ENCODE data around the gene CWC27.

CWC27 gene

GRCh38 chr5:65047948-65048690 lies 279.4 kb downstream of the CWC27 start:
- DNase-seq (ENCODE audit: low read depth): no peak
- TF ChIP-seq CTCF (conservative IDR thresholded peaks at IDR 0.05; ENCODE audit: low read depth, low read length): no peak
- no peak overlapping the region for H3K4me3 ChIP-seq (ENCODE audit: low read depth, low read length)

- no peak for TF ChIP-seq CTCF (conservative IDR thresholded peaks at IDR 0.05; ENCODE audit: low read depth, low read length)
- DNase-seq (ENCODE audit: low read depth): no peak
- no peak overlapping the region for H3K4me3 ChIP-seq (ENCODE audit: low read depth, low read length)
Observed at GRCh38 chr5:65050140-65050539, 281.4 kb downstream of the CWC27 start.

- TF ChIP-seq CTCF (conservative IDR thresholded peaks at IDR 0.05; ENCODE audit: low read depth, low read length): no peak
- H3K4me3 ChIP-seq (ENCODE audit: low read depth, low read length): no peak overlapping the region
- DNase-seq (ENCODE audit: low read depth): peak; percentile 20
Observed at GRCh38 chr5:65050826-65051498, 282.2 kb downstream of the CWC27 start.

DNA sequence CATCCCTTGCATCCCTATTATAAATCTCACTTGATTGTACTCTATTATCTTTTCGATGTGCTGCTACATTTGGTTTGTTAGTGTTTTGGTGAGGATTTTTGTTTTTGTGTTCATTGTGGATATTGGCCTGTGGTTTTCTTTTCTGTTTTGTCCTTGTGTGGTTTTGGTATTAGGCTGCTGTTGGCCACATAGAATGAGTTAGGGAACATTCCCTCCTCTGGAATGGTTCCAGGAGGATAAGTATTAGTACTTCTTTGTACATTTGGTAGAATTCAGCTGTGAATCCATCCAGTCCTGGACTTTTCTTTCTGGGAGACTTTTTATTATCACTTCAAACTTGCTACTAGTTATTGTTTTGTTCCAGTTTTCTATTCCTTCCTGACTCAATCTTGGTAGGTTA lies 287.2 kb downstream of the CWC27 start:
- TF ChIP-seq CTCF (conservative IDR thresholded peaks at IDR 0.05; ENCODE audit: low read depth, low read length): no peak
- DNase-seq (ENCODE audit: low read depth): peak; percentile 23
- H3K4me3 ChIP-seq (ENCODE audit: low read depth, low read length): no peak overlapping the region

DNA sequence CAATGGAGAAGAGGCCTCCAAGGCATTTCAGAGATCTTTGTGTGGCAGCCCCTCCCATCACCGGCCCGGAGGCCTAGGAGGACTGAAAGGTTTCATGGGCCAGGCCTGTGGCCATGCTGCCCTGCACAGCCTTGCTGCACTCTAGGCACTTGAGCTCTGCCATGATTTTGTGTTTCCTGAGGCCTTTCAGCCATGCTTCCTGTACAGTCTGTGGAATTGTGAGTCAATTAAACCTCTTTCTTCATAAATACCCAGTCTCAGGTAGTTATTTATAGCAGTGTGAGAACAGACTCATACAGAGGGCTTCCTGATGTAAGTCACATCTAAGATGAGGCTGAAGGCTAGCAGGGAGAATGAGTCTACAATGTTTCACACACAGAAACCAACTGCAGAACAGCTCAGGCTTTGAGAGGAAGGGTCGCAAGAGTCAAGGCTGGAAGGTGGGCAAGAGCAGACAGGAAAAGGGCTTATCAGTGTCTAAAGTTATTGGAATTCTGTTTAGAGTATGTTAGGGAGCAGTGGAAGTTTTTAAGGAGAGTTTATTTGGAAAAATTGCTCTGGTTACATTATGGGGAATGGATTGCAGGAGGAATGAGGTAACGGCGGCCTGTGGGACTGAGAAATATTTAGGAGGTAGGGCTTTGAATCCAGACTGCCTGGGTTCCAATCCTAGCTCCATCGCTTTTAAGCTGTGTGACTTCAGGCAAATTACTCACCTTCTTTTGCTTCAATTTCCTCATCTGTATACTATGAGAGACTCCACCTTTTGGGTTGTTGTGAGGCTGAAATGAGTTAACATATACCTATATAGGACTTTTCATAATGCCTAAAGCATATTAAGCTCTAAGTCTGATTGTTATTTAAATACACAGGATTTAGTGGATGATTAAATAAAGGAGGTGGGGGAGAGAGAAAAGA lies 291.2 kb downstream of the CWC27 start:
- TF ChIP-seq CTCF (conservative IDR thresholded peaks at IDR 0.05; ENCODE audit: low read depth, low read length): no peak
- no peak overlapping the region for H3K4me3 ChIP-seq (ENCODE audit: low read depth, low read length)
- peak; percentile 58 for DNase-seq (ENCODE audit: low read depth)

- TF ChIP-seq CTCF (conservative IDR thresholded peaks at IDR 0.05; ENCODE audit: low read depth, low read length): no peak
- no peak overlapping the region for H3K4me3 ChIP-seq (ENCODE audit: low read depth, low read length)
- DNase-seq (ENCODE audit: low read depth): no peak
Observed at GRCh38 chr5:65061250-65061973, 292.7 kb downstream of the CWC27 start.
